A549 treated with AZD9567 at 1 μM for 4 hours (cell line): ENCODE results near the gene CHCHD4. TPM values are rescaled to one million over a fixed set of nuclear protein-coding genes. Genes with fewer than 3 reads are reported as not detected.

ENCODE experiments used
- total RNA-seq: library from RNA; stranded (reverse); fragments of 200-300 nt; extraction: Qiagen RNA extraction; gene quantifications from 5 replicates; pipeline ENCODE4 v1.2.3, GENCODE V29; 2022; ENCODE audit not compliant: insufficient read depth

Gene CHCHD4
- total RNA-seq: 36.7 to 52.3 TPM (median 37.5 TPM) in 5 replicates

GRCh38 chr3:14124615-14125192 is at the start of gene CHCHD4, which contains the start of gene TMEM43:
CHCHD4 (minus strand) TSS chr3:14124870; CDS start chr3:14124676, 194 bp downstream.
TMEM43 (plus strand) TSS chr3:14125052; CDS start chr3:14125194, 142 bp downstream.

Other genes with a start within 250 kb of the CHCHD4 start
- 0.05 to 0.08 TPM (median 0.06 TPM) in 4 of 5 replicates, not detected in the other for gene WNT7A, start 244.8 kb downstream of the CHCHD4 start, total RNA-seq
- gene TMEM43, start 182 bp upstream of the CHCHD4 start, total RNA-seq: 101 to 117 TPM (median 115 TPM) in 5 replicates
- 31.4 to 35.9 TPM (median 35.3 TPM) in 5 replicates for gene XPC, start 53.7 kb upstream of the CHCHD4 start, total RNA-seq
- gene LSM3, start 53.9 kb upstream of the CHCHD4 start, total RNA-seq: 19.9 to 21.7 TPM (median 20.7 TPM) in 5 replicates